Measurements from ENCODE around the gene ATF7.
"Not testable (repeated sequence)": the region's sequence is repeated elsewhere in the genome, so short reads cannot be mapped to it uniquely, and the experiment has no call there.

The ATF7 gene

GRCh38 chr12:53567961-53568808, 58.0 kb downstream of the ATF7 start:
- no peak overlapping the region for H3K4me3 Mint-ChIP-seq
- no peak overlapping the region for H3K27ac Mint-ChIP-seq (ENCODE audit: low read depth)
- peaks cover 4% of the 10 kb centered on the region for H3K36me3 Mint-ChIP-seq (ENCODE audit: insufficient read depth)
- H3K4me1 Mint-ChIP-seq = peaks cover 41% of the 10 kb centered on the region
- ATAC-seq (replicated peaks; ENCODE audit: extremely low read depth, poor library complexity, severe bottlenecking) = no peak
- no peaks in the 10 kb centered on the region for H3K27me3 Mint-ChIP-seq
- H3K9me3 Mint-ChIP-seq = no peaks in the 10 kb centered on the region
- DNase-seq (ENCODE audit: low spot score in 2 of 2) = no peak

- not testable (repeated sequence) for H3K27ac Mint-ChIP-seq (ENCODE audit: low read depth); H3K27me3 Mint-ChIP-seq; H3K4me3 Mint-ChIP-seq; H3K9me3 Mint-ChIP-seq; DNase-seq (ENCODE audit: low spot score in 2 of 2); H3K36me3 Mint-ChIP-seq (ENCODE audit: insufficient read depth); ATAC-seq (replicated peaks; ENCODE audit: extremely low read depth, poor library complexity, severe bottlenecking)
- H3K4me1 Mint-ChIP-seq = peaks cover 32% of the 10 kb centered on the region
These were observed 60.8 kb downstream of the ATF7 start for GRCh38 chr12:53565376-53565775.

- DNase-seq (ENCODE audit: low spot score in 2 of 2) = no peak
- Mint-ChIP-seq H3K27me3 (no peaks in the 10 kb centered on the region), H3K27ac (ENCODE audit: low read depth) (no peak overlapping the region), H3K36me3 (ENCODE audit: insufficient read depth) (peaks cover 5% of the 10 kb centered on the region), H3K4me3 (no peak overlapping the region), H3K4me1 (peaks cover 28% of the 10 kb centered on the region), H3K9me3 (no peaks in the 10 kb centered on the region)
- no peak for ATAC-seq (replicated peaks; ENCODE audit: extremely low read depth, poor library complexity, severe bottlenecking)
These were observed 61.2 kb downstream of the ATF7 start for GRCh38 chr12:53564941-53565340.

- no peak for DNase-seq (ENCODE audit: low spot score in 2 of 2)
- no peak for ATAC-seq (replicated peaks; ENCODE audit: extremely low read depth, poor library complexity, severe bottlenecking)
- no peak overlapping the region for H3K4me3 Mint-ChIP-seq
- no peaks in the 10 kb centered on the region for H3K27me3 Mint-ChIP-seq
- no peak overlapping the region for H3K27ac Mint-ChIP-seq (ENCODE audit: low read depth)
- peaks cover 27% of the 10 kb centered on the region for H3K4me1 Mint-ChIP-seq
- no peaks in the 10 kb centered on the region for H3K9me3 Mint-ChIP-seq
- H3K36me3 Mint-ChIP-seq (ENCODE audit: insufficient read depth) = peaks cover 5% of the 10 kb centered on the region
These were observed 61.9 kb downstream of the ATF7 start for GRCh38 chr12:53564278-53564677.

GRCh38 chr12:53563452-53564028, 62.6 kb downstream of the ATF7 start:
- H3K4me1 Mint-ChIP-seq = peaks cover 28% of the 10 kb centered on the region
- ATAC-seq (replicated peaks; ENCODE audit: extremely low read depth, poor library complexity, severe bottlenecking) = no peak
- H3K36me3 Mint-ChIP-seq (ENCODE audit: insufficient read depth) = peaks cover 5% of the 10 kb centered on the region

GRCh38 chr12:53561590-53561953, 64.6 kb downstream of the ATF7 start:
- Mint-ChIP-seq H3K4me1 (peaks cover 34% of the 10 kb centered on the region), H3K4me3 (no peak overlapping the region), H3K27ac (ENCODE audit: low read depth) (no peak overlapping the region), H3K9me3 (no peaks in the 10 kb centered on the region), H3K27me3 (no peaks in the 10 kb centered on the region), H3K36me3 (ENCODE audit: insufficient read depth) (peaks cover 5% of the 10 kb centered on the region)
- no peak for DNase-seq (ENCODE audit: low spot score in 2 of 2)
- ATAC-seq (replicated peaks; ENCODE audit: extremely low read depth, poor library complexity, severe bottlenecking) = no peak

More at GRCh38 chr12:53563452-53564028, 62.6 kb downstream of the ATF7 start:
- H3K4me3 Mint-ChIP-seq = no peak overlapping the region
- no peak overlapping the region for H3K27ac Mint-ChIP-seq (ENCODE audit: low read depth)
- DNase-seq (ENCODE audit: low spot score in 2 of 2) = no peak
- H3K27me3 Mint-ChIP-seq = no peaks in the 10 kb centered on the region
- H3K9me3 Mint-ChIP-seq = no peaks in the 10 kb centered on the region

- Mint-ChIP-seq H3K9me3 (no peaks in the 10 kb centered on the region), H3K27me3 (no peaks in the 10 kb centered on the region), H3K36me3 (ENCODE audit: insufficient read depth) (peaks cover 5% of the 10 kb centered on the region), H3K27ac (ENCODE audit: low read depth) (no peak overlapping the region), H3K4me1 (peaks cover 34% of the 10 kb centered on the region), H3K4me3 (no peak overlapping the region)
- ATAC-seq (replicated peaks; ENCODE audit: extremely low read depth, poor library complexity, severe bottlenecking) (no peak), DNase-seq (ENCODE audit: low spot score in 2 of 2) (no peak)
These were observed 65.1 kb downstream of the ATF7 start for GRCh38 chr12:53560912-53561589.

- Mint-ChIP-seq H3K9me3 (no peaks in the 10 kb centered on the region), H3K27ac (ENCODE audit: low read depth) (no peak overlapping the region), H3K4me3 (no peak overlapping the region), H3K36me3 (ENCODE audit: insufficient read depth) (peaks cover 5% of the 10 kb centered on the region), H3K27me3 (no peaks in the 10 kb centered on the region), H3K4me1 (peaks cover 28% of the 10 kb centered on the region)
- DNase-seq (ENCODE audit: low spot score in 2 of 2) (no peak), ATAC-seq (replicated peaks; ENCODE audit: extremely low read depth, poor library complexity, severe bottlenecking) (no peak)
These were observed 65.8 kb downstream of the ATF7 start for GRCh38 chr12:53560351-53560750.

GRCh38 chr12:53558631-53559030, 67.6 kb downstream of the ATF7 start:
- H3K36me3 Mint-ChIP-seq (ENCODE audit: insufficient read depth) = peaks cover 5% of the 10 kb centered on the region
- no peaks in the 10 kb centered on the region for H3K9me3 Mint-ChIP-seq
- H3K27ac Mint-ChIP-seq (ENCODE audit: low read depth) = peak overlapping the region; percentile 9
- peaks cover 16% of the 10 kb centered on the region for H3K4me1 Mint-ChIP-seq
- no peak for ATAC-seq (replicated peaks; ENCODE audit: extremely low read depth, poor library complexity, severe bottlenecking)
- H3K27me3 Mint-ChIP-seq = no peaks in the 10 kb centered on the region
- H3K4me3 Mint-ChIP-seq = no peak overlapping the region
- DNase-seq (ENCODE audit: low spot score in 2 of 2) = no peak

- H3K27ac Mint-ChIP-seq (ENCODE audit: low read depth) = peak overlapping the region; percentile 3
- H3K4me3 Mint-ChIP-seq = no peak overlapping the region
- H3K9me3 Mint-ChIP-seq = no peaks in the 10 kb centered on the region
- H3K27me3 Mint-ChIP-seq = no peaks in the 10 kb centered on the region
- H3K4me1 Mint-ChIP-seq = no peaks in the 10 kb centered on the region
- no peak for ATAC-seq (replicated peaks; ENCODE audit: extremely low read depth, poor library complexity, severe bottlenecking)
- H3K36me3 Mint-ChIP-seq (ENCODE audit: insufficient read depth) = peaks cover 15% of the 10 kb centered on the region
- no peak for DNase-seq (ENCODE audit: low spot score in 2 of 2)
These were observed 73.5 kb downstream of the ATF7 start for GRCh38 chr12:53552361-53553327.

GRCh38 chr12:53551889-53552291, 74.3 kb downstream of the ATF7 start:
- Mint-ChIP-seq H3K27me3 (no peaks in the 10 kb centered on the region), H3K27ac (ENCODE audit: low read depth) (no peak overlapping the region), H3K36me3 (ENCODE audit: insufficient read depth) (peaks cover 19% of the 10 kb centered on the region), H3K4me3 (no peak overlapping the region), H3K9me3 (no peaks in the 10 kb centered on the region), H3K4me1 (no peaks in the 10 kb centered on the region)
- ATAC-seq (replicated peaks; ENCODE audit: extremely low read depth, poor library complexity, severe bottlenecking) = no peak
- no peak for DNase-seq (ENCODE audit: low spot score in 2 of 2)

- no peaks in the 10 kb centered on the region for H3K27me3 Mint-ChIP-seq
- peaks cover 19% of the 10 kb centered on the region for H3K36me3 Mint-ChIP-seq (ENCODE audit: insufficient read depth)
- H3K9me3 Mint-ChIP-seq = no peaks in the 10 kb centered on the region
- DNase-seq (ENCODE audit: low spot score in 2 of 2) (no peak), ATAC-seq (replicated peaks; ENCODE audit: extremely low read depth, poor library complexity, severe bottlenecking) (no peak)
- no peak overlapping the region for H3K4me3 Mint-ChIP-seq
- H3K27ac Mint-ChIP-seq (ENCODE audit: low read depth) = no peak overlapping the region
- no peaks in the 10 kb centered on the region for H3K4me1 Mint-ChIP-seq
These were observed 75.6 kb downstream of the ATF7 start for GRCh38 chr12:53550595-53550994.
